H1 (cell line): ENCODE data around the gene CLTCL1. TPM values are rescaled to one million over a fixed set of nuclear protein-coding genes. Genes with fewer than 3 reads are reported as not detected.

Experiments used
- CTCF ChIA-PET: fragments of 300-600 bp; sonication (Branson Sonifier 250); formaldehyde crosslinking; loops from one replicate; lab custom pipeline; 2021; ENCODE audit not compliant: partially characterized antibody; lab: Charles Lee
- POLR2A ChIA-PET: fragments of 300-600 bp; sonication (Branson Sonifier 250); formaldehyde crosslinking; loops from one replicate; lab custom pipeline; 2021; ENCODE audit warnings: inconsistent platforms; ENCODE audit not compliant: partially characterized antibody; lab: Charles Lee
- DNase-seq, 2 experiments: peaks; one replicate each; pipeline versions ENCODE4 v3.0.0 to v3.0.0-alpha.2; 2010 to 2022; ENCODE audit warnings: low spot score in 2 of 2, low read depth in 1 of 2, mixed read lengths in 1 of 2
- FAIRE-seq: peaks from 2 replicates; lab custom pipeline; 2011; peaks lifted over from hg19 to GRCh38; lab: Jason Lieb, UNC
- H2AFZ ChIP-seq: 2 replicates; pipeline ENCODE4 v1.8.1; 2012; ENCODE audit warnings: low read length, inconsistent platforms
- H2AK5ac ChIP-seq: 2 replicates; pipeline ENCODE4 v1.6.1; 2013; ENCODE audit warnings: low read depth, low read length
- H2BK120ac ChIP-seq: replicated peaks from 2 replicates; pipeline ENCODE3; 2013; ENCODE audit warnings: low read depth, low read length, inconsistent platforms
- H2BK12ac ChIP-seq: 2 replicates; pipeline ENCODE4 v1.6.1; 2013; ENCODE audit warnings: low read depth, low read length
- H2BK15ac ChIP-seq: 2 replicates; pipeline ENCODE4 v1.6.1; 2013; ENCODE audit warnings: low read length
- H2BK20ac ChIP-seq: 2 replicates; pipeline ENCODE4 v1.6.1; 2013; ENCODE audit warnings: low read length
- H2BK5ac ChIP-seq: 2 replicates; pipeline ENCODE4 v1.6.1; 2013; ENCODE audit warnings: low read depth, low read length
- H3K14ac ChIP-seq: 2 replicates; pipeline ENCODE4 v1.6.1; 2013; ENCODE audit warnings: inconsistent platforms; ENCODE audit not compliant: insufficient read length
- H3K18ac ChIP-seq: 2 replicates; pipeline ENCODE4 v1.6.1; 2013; ENCODE audit warnings: low read length; ENCODE audit errors: extremely low read depth
- H3K23ac ChIP-seq: 2 replicates; pipeline ENCODE4 v1.6.1; 2013; ENCODE audit warnings: inconsistent platforms; ENCODE audit not compliant: insufficient read length
- H3K23me2 ChIP-seq: 2 replicates; pipeline ENCODE4 v1.6.1; 2013; ENCODE audit warnings: low read depth, low read length
- H3K27ac ChIP-seq: 2 replicates; pipeline ENCODE4 v1.6.1; 2011; ENCODE audit warnings: low read depth, low read length, inconsistent platforms
- H3K27me3 ChIP-seq, 4 experiments: replicated peaks in 1 of 4; 1 replicate in 1 of 4; 2 replicates in 3 of 4; pipeline versions ENCODE4 v1.6.1 to v1.8.1; 2011 to 2013; ENCODE audit warnings: low read length in 3 of 4, mild to moderate bottlenecking in 3 of 4, inconsistent platforms in 2 of 4, mixed read lengths in 2 of 4, moderate library complexity in 1 of 4; ENCODE audit not compliant: control insufficient read depth in 3 of 4, insufficient read depth in 3 of 4; ENCODE audit errors: extremely low read depth in 1 of 4
- H3K36me3 ChIP-seq, 4 experiments: 2 replicates each; pipeline versions ENCODE4 v1.6.1 to v1.8.1; 2011 to 2013; ENCODE audit warnings: mild to moderate bottlenecking in 4 of 4, low read length in 3 of 4, moderate library complexity in 2 of 4, control low read depth in 1 of 4, inconsistent platforms in 1 of 4; ENCODE audit not compliant: insufficient read depth in 4 of 4, control insufficient read depth in 2 of 4
- H3K4ac ChIP-seq: replicated peaks from 2 replicates; pipeline ENCODE3; 2013; ENCODE audit warnings: low read length, low read depth, mixed read lengths, inconsistent platforms; ENCODE audit not compliant: insufficient read length
- H3K4me1 ChIP-seq, 4 experiments: replicated peaks in 1 of 4; 1 replicate in 1 of 4; 2 replicates in 3 of 4; pipeline versions ENCODE4 v1.6.1 to v1.8.1; 2011 to 2013; ENCODE audit warnings: low read length in 3 of 4, inconsistent platforms in 2 of 4, mixed read lengths in 1 of 4; ENCODE audit not compliant: insufficient read depth in 4 of 4, control insufficient read depth in 3 of 4
- H3K4me2 ChIP-seq, 2 experiments: 2 replicates each; pipeline versions ENCODE4 v1.6.1 to v1.8.1; 2011 to 2013; ENCODE audit warnings: low read depth in 2 of 2, low read length in 2 of 2, control low read depth in 1 of 2, inconsistent platforms in 1 of 2, mild to moderate bottlenecking in 1 of 2; ENCODE audit not compliant: insufficient read depth in 1 of 2
- H3K4me3 ChIP-seq, 4 experiments: fragments of 200-600, 300-600 bp in 1 of 4; sonication (generic), shearing (Covaris generic), sonication (Bioruptor Twin) in 1 of 4; 2 replicates each; pipeline versions ENCODE4 v1.5.1 to v1.8.1; 2011 to 2016; ENCODE audit warnings: low read length in 4 of 4, low read depth in 3 of 4, control low read depth in 2 of 4, inconsistent platforms in 2 of 4, mild to moderate bottlenecking in 2 of 4, mixed read lengths in 1 of 4, moderate library complexity in 1 of 4; ENCODE audit not compliant: insufficient read depth in 2 of 4; ENCODE audit errors: extremely low read depth in 1 of 4
- H3K56ac ChIP-seq: replicated peaks from 2 replicates; pipeline ENCODE3; 2013; ENCODE audit warnings: low read depth, mild to moderate bottlenecking, mixed read lengths, low read length, inconsistent platforms; ENCODE audit not compliant: insufficient read length
- H3K79me1 ChIP-seq: 2 replicates; pipeline ENCODE4 v1.6.1; 2013; ENCODE audit warnings: low read depth, low read length, control low read depth
- H3K79me2 ChIP-seq, 2 experiments: 2 replicates each; pipeline versions ENCODE4 v1.6.1 to v1.8.1; 2012 to 2013; ENCODE audit warnings: low read length in 2 of 2, mild to moderate bottlenecking in 2 of 2, inconsistent platforms in 1 of 2; ENCODE audit not compliant: insufficient read depth in 2 of 2, control insufficient read depth in 1 of 2
- H3K9ac ChIP-seq, 4 experiments: replicated peaks in 1 of 4; 1 replicate in 1 of 4; 2 replicates in 3 of 4; pipeline versions ENCODE4 v1.6.1 to v1.8.1; 2011 to 2013; ENCODE audit warnings: low read depth in 3 of 4, low read length in 3 of 4, control low read depth in 2 of 4, mild to moderate bottlenecking in 2 of 4, moderate library complexity in 2 of 4, inconsistent platforms in 1 of 4; ENCODE audit errors: extremely low read depth in 1 of 4
- H3K9me3 ChIP-seq, 2 experiments: 2 replicates each; pipeline versions ENCODE4 v1.6.1 to v1.8.1; 2012 to 2013; ENCODE audit warnings: mild to moderate bottlenecking in 2 of 2, moderate library complexity in 2 of 2, control low read depth in 1 of 2, inconsistent platforms in 1 of 2, low read depth in 1 of 2, low read length in 1 of 2, mixed read lengths in 1 of 2; ENCODE audit not compliant: insufficient read depth in 2 of 2
- H4K20me1 ChIP-seq, 2 experiments: replicated peaks in 1 of 2; 2 replicates each; pipeline versions ENCODE3 to v1.8.1; 2011 to 2013; ENCODE audit warnings: inconsistent platforms in 2 of 2, low read length in 2 of 2, mild to moderate bottlenecking in 1 of 2; ENCODE audit not compliant: insufficient read depth in 2 of 2, control insufficient read depth in 1 of 2
- H4K5ac ChIP-seq: 2 replicates; pipeline ENCODE4 v1.6.1; 2013; ENCODE audit warnings: low read length, low read depth, mixed read lengths, inconsistent platforms; ENCODE audit not compliant: insufficient read length
- H4K8ac ChIP-seq: 2 replicates; pipeline ENCODE4 v1.8.0; 2013; ENCODE audit warnings: mild to moderate bottlenecking, moderate library complexity, low read length, inconsistent platforms; ENCODE audit not compliant: insufficient read depth; ENCODE audit errors: extremely low read depth
- H4K91ac ChIP-seq: replicated peaks from 2 replicates; pipeline ENCODE3; 2013; ENCODE audit warnings: low read length, mixed read lengths, inconsistent platforms; ENCODE audit not compliant: insufficient read length
- CBX8 ChIP-seq: fragments of 300-800, 300-1000 bp; sonication (generic); IDR thresholded peaks from 2 replicates; pipeline ENCODE4 v1.7.1; 2016; ENCODE audit warnings: low read depth, low read length, borderline replicate concordance
- CEBPB ChIP-seq: IDR thresholded peaks from 2 replicates; pipeline ENCODE4 v1.6.1; 2012; ENCODE audit warnings: low read depth, low read length
- EGR1 ChIP-seq: IDR thresholded peaks from 2 replicates; pipeline ENCODE4 v1.6.1; 2011; ENCODE audit warnings: low read depth, low read length, borderline replicate concordance
- GTF2F1 ChIP-seq: IDR thresholded peaks from 2 replicates; pipeline ENCODE4 v1.6.1; 2012; ENCODE audit warnings: low read depth, low read length, improper control_type of control experiment, borderline replicate concordance
- HDAC2 ChIP-seq, 2 experiments: fragments of 300-600 bp in 1 of 2; sonication (generic) in 1 of 2; IDR thresholded peaks; 2 replicates each; pipeline ENCODE4 v1.6.1; 2011 to 2012; ENCODE audit warnings: low read depth in 2 of 2, low read length in 2 of 2, mild to moderate bottlenecking in 2 of 2, moderate library complexity in 2 of 2, borderline replicate concordance in 1 of 2, inconsistent platforms in 1 of 2
- KDM5A ChIP-seq: fragments of 200-600 bp; IDR thresholded peaks from 2 replicates; pipeline ENCODE4 v1.7.1; 2012; ENCODE audit warnings: mild to moderate bottlenecking, low read length, inconsistent platforms, mixed read lengths
- MAFK ChIP-seq: IDR thresholded peaks from 2 replicates; pipeline ENCODE4 v1.6.1; 2012; ENCODE audit warnings: low read depth, mild to moderate bottlenecking, improper control_type of control experiment, low read length
- MAX ChIP-seq: IDR thresholded peaks from 2 replicates; pipeline ENCODE4 v1.6.1; 2012; ENCODE audit warnings: inconsistent platforms
- PHF8 ChIP-seq: fragments of 200-600 bp; sonication (generic); conservative IDR thresholded peaks from 2 replicates; pipeline ENCODE4 v1.7.1; 2012; ENCODE audit warnings: low read depth, mild to moderate bottlenecking, inconsistent platforms, low read length, moderate library complexity
- POLR2AphosphoS5 ChIP-seq: IDR thresholded peaks from 2 replicates; pipeline ENCODE4 v1.6.1; 2011; ENCODE audit warnings: low read depth, low read length
- SIRT6 ChIP-seq: IDR thresholded peaks from one replicate; pipeline ENCODE4 v1.7.1; 2012; ENCODE audit warnings: low read length, inconsistent platforms
- TAF1 ChIP-seq: IDR thresholded peaks from 2 replicates; pipeline ENCODE4 v1.6.1; 2011; ENCODE audit warnings: mild to moderate bottlenecking, low read depth, low read length
- TAF7 ChIP-seq: optimal IDR thresholded peaks from 2 replicates; pipeline ENCODE3; 2011; ENCODE audit warnings: low read depth, mild to moderate bottlenecking, inconsistent platforms, low read length, moderate library complexity, borderline replicate concordance
- TBP ChIP-seq: IDR thresholded peaks from 2 replicates; pipeline ENCODE4 v1.6.1; 2011; ENCODE audit warnings: low read depth, low read length, improper control_type of control experiment
- TCF12 ChIP-seq: IDR thresholded peaks from 2 replicates; pipeline ENCODE4 v1.6.1; 2011; ENCODE audit warnings: low read depth, mild to moderate bottlenecking, low read length
- WGBS, 2 experiments: shearing (Covaris generic) in 1 of 2; methylation state at CpG; one replicate each; pipeline versions ENCODE4 v1.1.6 to v1.1.7; 2013 to 2015; ENCODE audit warnings: low lambda C conversion rate in 2 of 2, mixed read lengths in 2 of 2, inconsistent platforms in 1 of 2, low coverage in 1 of 2, missing lambda C conversion rate in 1 of 2; ENCODE audit not compliant: insufficient replicate concordance in 2 of 2, insufficient coverage in 1 of 2, insufficient read length in 1 of 2; ENCODE audit errors: extremely low coverage in 1 of 2, missing lambda C conversion rate in 1 of 2; 5-methylcytosine and 5-hydroxymethylcytosine counted together
- polyA plus RNA-seq, 7 experiments: library from polyadenylated mRNA; depleted of rRNA in 3 of 7; stranded (reverse) in 5 of 7; unstranded in 2 of 7; fragments of >200 nt in 5 of 7; fragments of 200-250 nt in 2 of 7; gene quantifications; 1 replicate in 5 of 7; 2 replicates in 1 of 7; 4 replicates in 1 of 7; pipeline versions ENCODE4 v1.2.1 to v1.2.3, GENCODE V29; 2011 to 2013; ENCODE audit warnings: missing spikeins in 2 of 7, mixed read lengths in 2 of 7
- total RNA-seq: library from RNA; stranded (reverse); fragmentation: NEBNext Ultra II Directional; extraction: Animal tissue kit (Norgen Biotek cat#: 25700); gene quantifications from 2 replicates; pipeline ENCODE4 v1.2.1, GENCODE V29; 2021

CLTCL1 gene
- total and polyA plus RNA-seq, 2 of the 8 experiments (the other 6 are each of a cell fraction or from before 2014, with no cell fraction given): 12.4 to 17.0 TPM

DNA sequence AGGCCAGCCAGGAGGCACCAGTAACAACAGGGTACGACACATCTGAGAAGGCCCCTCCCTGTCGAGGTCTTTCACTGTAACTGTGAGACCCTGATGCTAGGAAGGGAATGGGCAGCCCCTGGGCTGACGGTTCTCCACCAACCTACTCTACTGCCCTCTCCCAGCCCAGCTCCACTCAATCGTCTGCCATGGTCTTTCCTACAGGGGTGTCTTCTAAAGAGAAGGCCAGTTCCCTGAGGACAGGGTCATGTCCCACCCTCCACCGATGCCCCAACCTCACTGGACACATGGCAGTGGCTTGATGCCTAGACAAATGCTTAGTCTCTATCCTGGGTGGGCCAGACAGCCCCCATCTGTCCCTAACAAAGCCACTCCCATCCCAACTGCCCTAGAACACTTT lies 67.0 kb downstream of the CLTCL1 start:
- CTCF ChIA-PET: interaction anchor here (1.7 to 1.8 kb wide), 2 partner anchors 10 to 19 kb away, joined by 4 to 6 read pairs; no protein-coding TSS in a partner anchor
- H3K23ac ChIP-seq: no peak overlapping the region
- no peak overlapping the region for H2AK5ac ChIP-seq
- H3K9ac ChIP-seq: no peak overlapping the region; a peak in 1 of 7 replicates
- no peak overlapping the region for H2BK120ac ChIP-seq
- H2BK5ac ChIP-seq: no peak overlapping the region
- H3K9me3 ChIP-seq: no peaks in the 10 kb centered on the region
- H3K36me3 ChIP-seq: peaks cover 0 to 43% (median 23%) of the 10 kb centered on the region in 4 experiments; a peak in 6 of 8 replicates
- H2BK20ac ChIP-seq: no peak overlapping the region
- H2AFZ ChIP-seq: no peak overlapping the region
- H3K27ac ChIP-seq: no peak overlapping the region
- 92% methylated on average over 5 of the region's 5 CpGs; no CpG with 5 or more reads in 1 of the 2 experiments for WGBS, 2 experiments
- no peaks in the 10 kb centered on the region for H4K20me1 ChIP-seq
- TF ChIP-seq PHF8 (no peak), TCF12 (no peak), POLR2AphosphoS5 (no peak), CBX8 (no peak), GTF2F1 (no peak), TAF7 (no peak), EGR1 (no peak), MAFK (no peak), CEBPB (no peak), TBP (no peak), TAF1 (no peak), MAX (no peak), KDM5A (no peak), HDAC2 (IDR thresholded peaks at IDR 0.05; ENCODE audit: borderline replicate concordance in 1 of 2, low read depth in 2 of 2, low read length in 2 of 2) (no peak), SIRT6 (no peak)
- no peaks in the 10 kb centered on the region for H3K79me1 ChIP-seq
- no peaks in the 10 kb centered on the region for H3K79me2 ChIP-seq
- H3K18ac ChIP-seq: no peak overlapping the region
- no peak overlapping the region for H3K4me2 ChIP-seq
- no peak overlapping the region for H3K14ac ChIP-seq
- no peak overlapping the region for H3K4me3 ChIP-seq
- H2BK12ac ChIP-seq: no peak overlapping the region
- POLR2A ChIA-PET: interaction anchor here (0.8 kb wide), 1 partner anchor 10 kb away, joined by 3 read pairs; no protein-coding TSS in a partner anchor
- DNase-seq: no peak
- H3K56ac ChIP-seq: no peak overlapping the region
- no peak overlapping the region for H4K91ac ChIP-seq
- H4K8ac ChIP-seq: no peak overlapping the region
- no peaks in the 10 kb centered on the region for H3K4me1 ChIP-seq
- no peak overlapping the region for H4K5ac ChIP-seq
- no peak overlapping the region for H3K4ac ChIP-seq
- H3K27me3 ChIP-seq: no peaks in the 10 kb centered on the region
- no peak for FAIRE-seq
- H3K23me2 ChIP-seq: no peaks in the 10 kb centered on the region
- H2BK15ac ChIP-seq: no peak overlapping the region
